HG02943 (cell line): ENCODE results near the gene ZNF280B.
"Not testable (repeated sequence)": the region's sequence is repeated elsewhere in the genome, so short reads cannot be mapped to it uniquely, and the experiment has no call there.

Experiments used
- ATAC-seq: cut with Tn5 transposase; IDR thresholded peaks from one replicate; pipeline ENCODE4 v1.9.1; 2021; ENCODE audit warnings: mild to moderate bottlenecking, low read depth, moderate library complexity; ENCODE audit not compliant: unreplicated experiment

Gene ZNF280B

DNA sequence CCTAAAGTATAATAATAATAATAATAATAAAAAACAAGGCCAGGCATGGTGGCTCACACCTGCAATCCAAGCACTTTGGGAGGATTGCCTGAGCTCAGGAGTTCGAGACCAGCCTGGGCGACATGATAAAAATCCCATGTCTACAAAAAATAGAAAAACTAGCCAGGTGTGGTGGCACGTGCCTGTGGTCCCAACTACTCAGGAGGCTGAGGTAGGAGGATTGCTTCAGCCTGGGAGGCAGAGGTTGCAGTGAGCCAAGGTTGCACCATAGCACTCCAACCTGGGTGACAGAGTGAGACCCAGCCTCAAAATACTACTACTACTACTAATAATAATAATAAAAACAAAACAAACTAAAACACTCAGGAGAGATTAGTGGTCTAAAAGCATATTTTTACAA, 27.1 kb upstream of the ZNF280B start:
- ATAC-seq: no peak

DNA sequence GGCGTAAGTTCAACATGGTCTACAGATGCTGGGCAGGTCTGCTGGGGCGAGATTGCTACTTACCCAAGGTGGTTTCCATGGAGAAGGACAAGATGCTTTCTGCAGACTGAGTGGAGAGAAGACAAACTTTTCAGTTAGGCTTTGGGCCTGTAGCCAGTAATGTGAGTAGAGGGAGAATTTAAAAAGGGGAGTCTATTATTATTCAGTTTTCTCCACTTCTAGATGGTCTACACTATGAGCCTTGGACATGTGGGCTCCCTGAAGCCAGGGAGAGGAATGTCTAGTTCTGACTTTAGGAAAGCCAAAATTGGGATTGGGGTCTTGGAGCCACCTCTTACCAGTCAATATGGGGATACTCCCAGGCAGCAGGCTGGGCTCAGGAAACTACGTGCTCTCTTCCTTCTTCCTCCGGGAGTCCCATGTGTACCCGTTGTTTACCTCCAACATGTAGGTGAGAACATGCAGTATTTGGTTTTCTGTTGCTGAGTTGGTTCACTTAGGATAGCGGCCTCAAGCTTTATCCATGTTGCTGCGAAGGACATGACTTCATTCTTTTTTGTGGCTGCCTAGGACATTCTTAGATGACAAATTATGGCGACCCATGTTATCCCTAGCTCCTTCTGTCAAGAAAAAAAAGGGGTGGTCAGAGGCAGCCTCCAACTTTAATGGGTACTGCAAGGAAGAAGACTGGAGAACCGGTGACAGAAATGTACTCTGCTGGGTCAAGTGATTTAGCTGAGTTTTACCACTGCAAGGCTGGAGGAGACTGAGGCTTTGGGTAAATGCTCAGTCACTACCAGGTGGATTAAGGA, 26.3 kb upstream of the ZNF280B start:
- ATAC-seq: no peak

DNA sequence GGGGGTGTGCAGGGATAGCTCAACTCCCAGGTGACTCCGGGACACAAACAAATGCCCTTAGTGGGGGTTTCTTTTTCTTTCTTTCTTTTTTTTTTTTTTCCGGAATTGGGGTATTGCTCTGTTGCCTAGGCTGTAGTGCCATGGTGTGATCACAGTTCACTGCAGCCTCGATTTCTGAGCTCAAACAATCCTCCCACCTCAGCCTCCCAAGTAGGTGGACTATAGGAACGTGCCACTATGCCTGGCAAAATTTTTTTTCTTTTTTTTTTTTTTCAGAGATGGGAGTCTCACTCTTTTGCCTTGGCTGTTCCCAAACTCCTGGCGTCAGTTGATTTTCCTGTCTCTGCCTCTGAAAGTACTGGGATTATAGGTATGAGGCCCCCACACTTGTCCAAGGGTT, 25.3 kb upstream of the ZNF280B start:
- ATAC-seq: no peak

DNA sequence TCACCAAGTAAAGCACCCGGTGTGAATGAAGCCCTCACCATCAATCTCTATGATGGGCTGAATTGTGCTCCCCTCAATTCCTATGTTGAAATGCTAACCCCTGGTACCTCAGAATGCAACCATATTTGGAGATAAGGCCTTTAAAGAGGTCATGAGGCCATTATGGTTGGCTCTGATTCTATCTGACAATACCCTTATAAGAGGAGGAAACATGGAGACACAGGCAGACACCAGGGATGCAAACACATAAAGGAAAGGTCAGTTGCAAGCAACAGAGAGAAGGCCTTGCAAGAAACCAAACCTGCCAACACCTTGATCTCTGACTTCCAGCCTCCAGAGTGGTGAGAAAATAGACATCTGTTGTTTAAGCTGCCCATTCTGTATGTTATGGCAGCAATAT, 24.9 kb upstream of the ZNF280B start:
- no peak for ATAC-seq

DNA sequence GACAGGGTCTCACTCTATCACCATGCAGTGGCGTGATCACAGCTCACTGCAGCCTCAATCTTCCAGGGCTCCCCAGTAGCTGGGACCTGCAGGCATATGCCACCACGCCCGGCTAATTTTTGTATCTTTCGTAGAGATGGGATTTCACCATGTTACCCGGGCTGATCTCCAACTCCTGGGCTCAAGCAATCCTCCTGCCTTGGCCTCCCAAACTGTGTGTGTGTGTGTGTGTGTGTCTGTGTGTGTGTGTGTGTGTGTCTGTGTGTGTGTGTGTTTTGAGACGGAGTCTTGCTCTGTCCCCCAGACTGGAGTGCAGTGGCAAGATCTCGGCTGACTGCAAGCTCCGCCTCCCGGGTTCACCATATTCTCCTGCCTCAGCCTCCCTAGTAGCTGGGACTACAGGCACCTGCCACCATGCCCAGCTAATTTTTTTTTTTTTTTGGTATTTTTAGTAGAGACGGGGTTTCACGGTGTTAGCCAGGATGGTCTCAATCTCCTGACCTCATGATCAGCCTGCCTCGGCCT, 24.1 kb upstream of the ZNF280B start:
- ATAC-seq: not testable (repeated sequence)

DNA sequence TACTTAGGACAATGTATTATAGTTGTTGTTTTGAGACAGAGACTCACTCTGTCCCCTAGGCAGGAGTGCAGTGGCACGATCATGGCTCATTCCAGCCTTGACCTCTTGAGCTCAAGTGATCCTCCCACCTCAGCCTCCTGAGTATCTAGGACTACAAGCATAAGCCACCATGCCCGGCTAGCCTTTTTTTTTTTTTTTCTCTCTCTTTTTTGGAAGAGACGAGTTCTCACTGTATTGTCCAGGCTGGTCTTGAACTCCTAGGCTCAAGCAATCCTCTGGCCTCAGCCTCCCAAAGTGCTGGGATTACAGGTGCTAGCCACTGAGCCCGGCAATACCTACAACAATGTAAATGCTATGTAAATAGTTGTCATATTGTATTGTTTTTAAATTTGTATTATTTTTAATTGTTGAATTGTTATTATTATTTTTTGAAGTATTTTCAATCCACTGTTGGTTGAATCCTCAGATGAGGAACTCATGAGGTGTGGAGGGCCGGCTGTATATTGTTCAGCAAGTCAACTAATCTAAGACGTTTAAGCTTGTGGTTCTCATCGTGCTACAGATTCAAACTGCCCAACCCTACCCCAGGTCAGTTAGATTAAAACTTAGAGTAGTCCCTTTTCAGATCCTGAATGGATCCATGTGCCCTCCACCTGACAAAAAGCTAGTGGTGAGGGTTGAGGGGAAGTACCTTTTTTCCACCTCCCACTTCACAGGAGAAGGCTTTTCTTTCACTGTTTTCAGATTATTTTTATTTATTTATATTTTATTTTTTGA, 23.4 kb upstream of the ZNF280B start:
- ATAC-seq: no peak

DNA sequence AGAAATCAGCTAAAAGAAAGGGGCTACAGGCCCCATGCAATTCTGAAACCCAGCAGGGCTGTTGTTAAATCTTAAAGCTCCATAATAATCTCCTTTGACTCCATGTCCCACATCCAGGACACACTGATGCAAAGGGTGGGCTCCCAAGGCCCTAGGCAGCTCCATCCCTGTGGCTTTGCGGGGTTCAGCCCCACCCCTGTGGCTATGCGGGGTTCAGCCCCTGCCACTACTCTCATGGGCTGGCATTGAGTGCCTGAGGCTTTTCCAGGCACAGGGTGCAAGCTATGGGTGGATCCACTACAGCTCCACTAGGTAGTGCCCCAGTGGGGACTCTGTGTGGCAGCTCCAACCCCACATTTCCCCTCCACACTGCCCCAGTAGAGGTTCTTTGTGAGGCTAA, 20.2 kb upstream of the ZNF280B start:
- ATAC-seq: no peak

DNA sequence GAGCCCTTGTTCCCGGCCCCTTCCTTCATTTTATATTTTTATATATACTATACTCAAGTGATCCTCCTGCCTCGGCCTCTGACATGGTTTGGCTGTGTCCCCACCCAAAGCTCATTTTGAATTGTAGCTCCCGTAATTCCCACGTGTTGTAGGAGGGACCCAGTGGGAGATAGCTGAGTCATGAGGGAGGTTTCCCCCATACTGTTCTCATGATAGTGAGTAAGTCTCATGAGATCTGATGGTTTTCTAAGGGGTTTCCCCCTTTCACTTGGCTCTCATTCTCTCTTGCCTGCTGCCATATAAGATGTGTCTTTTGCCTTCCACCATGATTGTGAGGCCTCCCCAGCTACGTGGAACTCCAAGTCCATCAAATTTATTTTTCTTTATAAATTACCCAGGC, 18.8 kb upstream of the ZNF280B start:
- no peak for ATAC-seq

DNA sequence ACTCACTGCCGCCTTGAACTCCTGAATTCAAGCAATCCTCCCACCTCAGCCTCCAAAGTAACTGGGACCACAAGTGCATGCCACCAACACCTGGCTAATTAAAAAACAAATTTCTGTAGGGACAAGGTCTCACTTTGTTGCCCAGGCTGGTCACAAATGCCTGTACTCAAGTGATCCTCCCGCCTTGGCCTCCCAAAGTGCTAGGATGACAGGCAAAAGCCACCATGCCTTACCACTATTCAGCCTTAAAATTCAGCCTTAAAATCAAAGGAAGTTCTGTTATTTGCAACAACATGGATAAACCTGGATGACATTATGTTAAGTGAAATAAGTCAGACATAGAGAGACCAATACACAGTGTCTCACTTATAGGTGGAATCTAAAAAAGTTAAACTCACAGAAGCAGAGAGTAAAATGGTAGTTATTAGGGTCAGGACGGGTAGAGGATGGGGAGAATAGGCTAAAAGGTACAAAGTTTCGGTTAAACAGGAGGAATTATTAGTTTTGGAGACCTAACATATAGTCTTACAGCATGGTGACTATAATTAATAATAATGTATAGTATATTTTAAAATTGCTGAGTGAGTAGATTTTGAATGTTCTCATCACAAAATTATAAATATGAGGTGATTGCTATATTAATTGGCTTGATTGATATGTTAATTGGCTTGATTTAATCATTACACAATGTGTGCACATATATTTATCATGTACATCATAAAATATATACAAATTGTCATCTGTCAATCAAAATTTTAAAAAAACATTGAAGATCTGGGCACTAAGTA, 17.8 kb upstream of the ZNF280B start:
- no peak for ATAC-seq

DNA sequence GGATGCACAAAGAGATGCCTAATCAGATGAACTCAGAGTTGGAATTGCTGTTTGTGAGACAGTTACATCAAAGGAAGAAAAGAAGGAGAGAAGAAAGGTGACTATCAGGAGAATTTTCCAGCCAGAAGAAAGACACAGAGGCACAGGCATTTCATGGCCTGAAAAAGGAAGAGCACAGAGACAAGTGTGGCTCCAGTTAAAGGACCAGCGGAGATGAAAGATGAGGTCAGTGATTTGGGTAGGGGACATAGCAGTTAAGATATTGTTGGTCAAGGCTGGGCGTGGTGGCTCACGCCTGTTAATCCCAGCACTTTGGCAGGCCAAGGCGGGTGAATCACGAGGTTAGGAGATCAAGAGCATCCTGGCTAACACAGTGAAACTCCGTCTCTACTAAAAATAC, 15.0 kb upstream of the ZNF280B start:
- ATAC-seq: no peak

DNA sequence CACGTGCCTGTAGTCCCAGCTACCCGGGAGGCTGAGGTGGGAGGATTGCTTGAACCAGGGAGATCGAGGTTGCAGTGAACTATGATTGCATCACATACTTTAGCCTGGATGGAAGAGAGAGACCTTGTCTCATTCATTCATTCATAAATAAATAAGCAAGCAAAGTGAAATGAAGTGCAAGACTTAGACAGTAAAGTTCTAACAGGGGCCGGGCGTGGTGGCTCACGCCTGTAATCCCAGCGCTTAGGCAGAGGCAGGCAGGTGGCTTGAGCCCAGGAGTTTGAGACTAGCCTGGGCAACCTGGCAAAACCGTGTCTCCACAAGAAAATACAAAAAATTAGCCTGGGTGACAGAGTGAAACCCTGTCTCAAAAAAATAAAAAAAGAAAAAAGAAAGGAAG, 13.1 kb upstream of the ZNF280B start:
- ATAC-seq: no peak

DNA sequence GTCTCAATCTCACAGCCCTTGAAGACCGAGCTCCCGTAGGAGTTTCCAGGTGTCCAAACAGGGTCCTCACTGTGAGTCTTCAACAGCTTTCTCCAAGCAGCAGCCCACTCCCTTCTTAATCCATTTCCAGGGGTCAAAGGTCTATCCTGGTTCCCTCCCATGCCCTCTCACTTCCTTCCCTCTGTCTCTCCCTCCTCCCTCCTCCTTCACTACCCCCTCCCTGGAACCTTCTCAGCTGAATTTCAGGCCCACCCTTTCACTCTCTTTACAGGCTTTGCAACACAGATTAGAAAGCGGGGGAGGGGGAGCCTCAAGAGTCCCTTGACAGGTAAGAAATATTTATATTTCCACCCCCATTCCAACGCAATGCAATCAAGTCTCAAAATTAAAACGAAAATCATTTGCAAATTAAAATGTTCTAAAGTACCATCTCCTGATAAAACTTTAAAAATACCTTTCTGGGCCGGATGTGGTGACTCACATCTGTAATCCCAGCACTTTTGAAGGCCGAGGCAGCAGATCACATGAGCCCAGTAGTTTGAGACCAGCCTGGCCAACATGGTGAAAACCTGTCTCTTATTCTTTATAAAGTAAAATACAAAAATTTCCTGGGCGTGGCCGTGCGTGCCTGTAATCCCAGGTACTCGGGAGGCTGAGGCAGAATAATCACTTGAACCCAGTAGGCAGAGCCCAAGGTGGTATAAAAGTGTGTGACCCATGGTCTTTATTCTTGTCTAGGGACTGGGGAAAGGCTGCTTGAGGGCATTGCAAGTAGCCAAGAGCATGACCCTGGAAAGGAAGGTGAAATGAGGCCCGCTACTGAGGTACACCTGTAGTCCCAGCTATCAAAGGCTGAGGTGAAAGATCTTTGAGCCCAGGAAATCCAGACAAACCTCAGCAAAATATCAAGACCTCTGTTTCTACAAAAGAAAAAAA, 12.4 kb upstream of the ZNF280B start:
- ATAC-seq: no peak

DNA sequence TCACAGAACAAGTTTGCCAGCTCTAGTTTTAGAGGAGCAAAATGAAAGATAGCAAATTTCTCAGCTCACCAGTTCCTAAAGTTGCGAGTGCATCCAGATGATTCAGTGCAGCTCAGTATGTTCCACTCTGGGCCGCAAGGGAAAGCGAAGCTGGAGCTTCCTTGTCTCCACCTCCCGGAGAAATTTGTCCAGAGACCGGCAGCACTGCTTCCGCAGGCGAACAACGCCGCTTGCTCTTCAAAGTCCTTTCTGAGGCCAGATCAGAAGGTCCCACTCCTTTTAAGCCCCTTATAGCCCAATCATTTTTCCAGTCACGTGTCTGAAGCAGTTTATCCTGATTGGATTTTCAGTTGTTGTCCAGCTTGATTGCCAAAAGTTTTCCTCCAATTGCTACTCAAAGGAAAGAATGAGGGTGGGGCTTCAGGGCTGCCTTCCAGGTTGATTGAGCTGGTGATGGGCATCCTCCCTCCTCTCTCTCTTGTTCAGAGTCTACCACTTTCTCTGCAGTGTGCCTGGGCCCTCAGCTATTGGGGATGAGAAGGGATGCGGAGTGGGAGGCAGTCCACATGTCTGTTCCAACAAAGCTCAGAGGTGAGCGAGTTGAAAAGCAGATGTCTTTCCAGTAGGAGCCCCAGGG, 11.6 kb upstream of the ZNF280B start, which contains the start of gene ZNF280A:
Gene ZNF280A (minus strand): TSS at position 251 of the 637 bp plus-strand sequence. CDS start 4,640 bp downstream, outside the sequence.
- ATAC-seq: no peak

DNA sequence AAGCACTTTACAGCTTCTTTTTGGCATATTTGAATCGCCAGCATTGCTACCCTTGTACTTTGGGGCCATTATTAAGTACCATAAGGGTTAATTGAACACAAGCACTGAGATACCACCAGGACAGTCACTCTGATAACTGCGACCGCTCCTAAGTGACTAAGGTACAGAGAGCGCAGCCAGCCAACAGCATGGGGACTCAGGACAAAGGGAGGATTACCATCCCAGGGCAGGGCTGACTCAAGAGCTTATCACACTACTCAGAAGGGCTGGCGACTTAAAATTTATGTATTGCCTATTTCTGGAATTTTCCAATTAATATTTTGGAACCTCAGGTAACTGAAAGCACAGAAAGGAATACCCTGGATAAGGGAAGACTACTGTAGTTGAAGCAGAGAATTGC, 11.0 kb upstream of the ZNF280B start:
- ATAC-seq: no peak

DNA sequence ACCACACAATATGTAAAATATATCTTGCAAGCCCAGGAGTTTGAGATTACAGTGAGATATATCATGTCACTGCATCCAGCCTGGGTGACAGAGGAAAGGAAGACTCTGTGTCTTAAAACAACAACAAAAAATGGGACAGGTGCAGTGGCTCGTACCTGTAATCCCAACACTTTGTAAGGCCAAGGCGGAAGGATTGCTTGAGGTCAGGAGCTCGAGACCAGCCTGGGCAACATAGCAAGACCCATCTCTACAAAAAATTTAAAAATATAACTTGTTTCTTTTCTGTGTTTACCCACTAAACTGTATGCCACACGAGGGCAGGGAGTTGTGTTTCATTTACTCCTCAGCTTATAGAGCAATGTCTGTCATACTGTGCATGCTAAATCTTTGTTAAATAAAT, 8.4 kb upstream of the ZNF280B start:
- ATAC-seq: no peak

DNA sequence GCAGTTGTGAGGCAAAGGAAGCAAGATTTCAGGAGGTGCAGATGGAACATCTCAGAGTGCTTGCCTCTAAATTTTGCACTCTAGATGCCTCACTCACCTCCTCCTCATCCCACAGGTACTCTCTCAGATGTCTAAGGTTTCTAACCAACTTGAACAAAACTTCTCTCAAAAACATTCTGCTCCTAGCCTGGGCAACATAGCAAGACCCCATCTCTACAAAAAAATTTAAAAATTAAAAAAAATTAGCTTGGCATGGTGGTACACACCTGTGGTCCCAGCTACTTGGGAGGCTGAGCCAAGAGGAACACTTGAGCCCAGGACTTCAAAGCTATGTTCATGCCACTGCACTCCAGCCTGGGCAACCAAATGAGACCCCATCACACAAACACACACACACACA, 7.3 kb upstream of the ZNF280B start:
- ATAC-seq: no peak

DNA sequence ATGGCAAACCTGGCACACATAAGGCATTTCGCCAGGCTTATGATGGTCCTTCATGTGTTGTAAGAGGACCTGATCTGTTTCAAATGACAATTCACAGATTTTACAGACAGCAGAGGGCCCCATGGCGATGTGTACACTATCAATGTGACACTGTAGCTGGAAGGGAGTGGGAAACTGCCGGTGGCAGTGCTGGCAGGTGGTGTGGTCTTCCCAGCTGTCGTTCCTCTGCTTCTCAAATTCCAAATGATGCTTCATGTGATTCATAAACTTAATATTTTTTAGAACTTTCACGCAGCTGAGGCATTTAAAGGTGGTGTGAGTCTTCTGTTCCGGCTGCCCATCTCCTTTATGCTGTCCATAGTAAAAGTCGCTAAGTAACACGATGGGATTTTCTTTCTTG, 5.9 kb upstream of the ZNF280B start:
- ATAC-seq: not testable (repeated sequence)

DNA sequence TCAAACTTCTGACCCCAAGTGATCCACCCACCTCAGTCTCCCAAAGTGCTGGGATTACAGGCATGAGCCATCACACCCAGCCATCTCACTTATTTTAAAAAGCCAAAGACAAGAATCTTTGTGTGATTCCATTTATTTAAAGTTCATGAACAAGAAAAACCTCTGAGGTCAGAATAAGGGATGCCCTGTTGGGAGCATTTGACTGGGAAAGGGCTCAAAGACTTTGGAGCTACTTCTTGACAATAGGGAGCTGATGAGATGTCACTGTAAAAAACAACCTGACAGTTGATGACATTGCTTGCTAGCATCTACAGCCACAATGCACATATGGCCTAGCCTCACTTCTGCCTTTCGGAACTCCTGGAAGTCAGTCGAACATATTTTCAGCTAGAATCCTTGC, 5.1 kb upstream of the ZNF280B start:
- ATAC-seq: no peak

DNA sequence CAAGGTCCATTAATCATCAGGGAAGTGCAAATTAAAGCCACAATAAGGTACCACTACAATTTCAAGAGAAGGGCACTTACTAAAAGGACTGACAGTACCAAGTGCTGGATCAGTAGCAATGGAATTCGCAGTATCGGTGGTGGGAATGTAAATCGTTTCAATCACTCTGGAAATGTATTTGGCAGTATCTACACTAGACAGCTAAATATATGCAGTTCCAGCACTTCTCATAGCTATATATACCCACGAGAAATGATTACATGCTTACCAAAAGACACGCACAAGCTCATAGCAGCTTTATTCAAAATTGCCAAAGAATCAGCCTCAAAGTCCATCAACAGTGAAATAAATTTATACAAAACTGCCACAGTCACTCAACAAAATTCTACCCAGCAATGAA, 4.4 kb upstream of the ZNF280B start:
- ATAC-seq: no peak
